HG03354 (cell line): Measurements from ENCODE around the gene NECTIN1.

Experiments
- ATAC-seq: cut with Tn5 transposase; IDR thresholded peaks from one replicate; pipeline ENCODE4 v1.9.1; 2021; ENCODE audit warnings: mild to moderate bottlenecking; ENCODE audit not compliant: unreplicated experiment, poor library complexity, severe bottlenecking

The NECTIN1 gene

GRCh38 chr11:119627286-119627685, 101.7 kb downstream of the NECTIN1 start:
- ATAC-seq = no peak

GRCh38 chr11:119626871-119627270, 102.1 kb downstream of the NECTIN1 start:
- ATAC-seq = no peak

- no peak for ATAC-seq
Measured at GRCh38 chr11:119626197-119626841, 102.7 kb downstream of the NECTIN1 start.

- no peak for ATAC-seq
Measured at GRCh38 chr11:119625206-119625978, 103.6 kb downstream of the NECTIN1 start.

GRCh38 chr11:119624629-119625028, 104.4 kb downstream of the NECTIN1 start:
- no peak for ATAC-seq

- no peak for ATAC-seq
Measured at GRCh38 chr11:119624102-119624615, 104.8 kb downstream of the NECTIN1 start.

GRCh38 chr11:119623682-119624081, 105.3 kb downstream of the NECTIN1 start:
- ATAC-seq = no peak

- ATAC-seq = no peak
Measured at GRCh38 chr11:119622454-119623143, 106.4 kb downstream of the NECTIN1 start.

GRCh38 chr11:119619665-119620064, 109.3 kb downstream of the NECTIN1 start:
- peak; percentile 63 for ATAC-seq

- ATAC-seq = no peak
Measured at GRCh38 chr11:119618208-119618909, 110.6 kb downstream of the NECTIN1 start.

GRCh38 chr11:119617340-119617713, 111.7 kb downstream of the NECTIN1 start:
- no peak for ATAC-seq

- ATAC-seq = no peak
Measured at GRCh38 chr11:119616586-119617339, 112.2 kb downstream of the NECTIN1 start.

- peak; percentile 19 for ATAC-seq
Measured at GRCh38 chr11:119615882-119616196, 113.2 kb downstream of the NECTIN1 start.

GRCh38 chr11:119615003-119615881, 113.8 kb downstream of the NECTIN1 start:
- ATAC-seq = peak; percentile 89

- no peak for ATAC-seq
Measured at GRCh38 chr11:119614222-119615002, 114.6 kb downstream of the NECTIN1 start.

- no peak for ATAC-seq
Measured at GRCh38 chr11:119612814-119613213, 116.2 kb downstream of the NECTIN1 start.

GRCh38 chr11:119610836-119611426, 118.1 kb downstream of the NECTIN1 start:
- ATAC-seq = no peak
